Thoracic aorta (tissue), 2 donors: ENCODE data around the gene C1QL2. TPM values are rescaled to one million over a fixed set of nuclear protein-coding genes. Genes with fewer than 3 reads are reported as not detected.

Source experiments
- ATAC-seq: fragments of 150-250 bp; one replicate; pipeline ENCODE4 v1.8.0; 2017; ENCODE audit warnings: low read depth; ENCODE audit not compliant: insufficient number of reproducible peaks, low FRiP score
- DNase-seq: peaks from one replicate; pipeline ENCODE4 v3.0.0-alpha.2; 2020; ENCODE audit warnings: low spot score
- H3K27ac ChIP-seq, 2 donors: fragments of 200-600 bp; sonication (generic); 1 replicate in 1 of 2; 2 replicates in 1 of 2; pipeline ENCODE4 v1.5.1; 2016; ENCODE audit warnings: mild to moderate bottlenecking in 2 of 2, moderate library complexity in 2 of 2
- H3K27me3 ChIP-seq: fragments of 200-600 bp; sonication (generic); replicated peaks from 2 replicates; pipeline ENCODE4 v1.6.0; 2016; ENCODE audit warnings: mild to moderate bottlenecking; ENCODE audit not compliant: insufficient read depth
- H3K36me3 ChIP-seq: fragments of 200-600 bp; sonication (generic); one replicate; pipeline ENCODE4 v1.5.1; 2016
- H3K4me1 ChIP-seq, 2 donors: fragments of 200-600 bp; sonication (generic); 1 replicate in 1 of 2; 2 replicates in 1 of 2; pipeline versions ENCODE4 v1.5.1 to v1.6.0; 2016; ENCODE audit warnings: low read depth in 2 of 2, mild to moderate bottlenecking in 1 of 2; ENCODE audit not compliant: control insufficient read depth in 1 of 2
- H3K4me3 ChIP-seq: fragments of 200-600 bp; sonication (generic); 2 replicates; pipeline ENCODE4 v1.5.1; 2016; ENCODE audit warnings: mild to moderate bottlenecking
- H3K9me3 ChIP-seq: fragments of 200-600 bp; sonication (generic); 2 replicates; pipeline ENCODE4 v1.5.1; 2016
- total RNA-seq, 2 donors: library from RNA; depleted of rRNA; stranded (reverse); fragments of >200 nt; gene quantifications; one replicate each; pipeline versions ENCODE4 v1.1.0 to v1.2.3, GENCODE V29; 2016
- TF ChIP-seq, protein P1 (sequence below): fragments of 200-600 bp; sonication (generic); IDR thresholded peaks from one replicate; pipeline ENCODE4 v1.5.1; 2019; ENCODE audit warnings: antibody characterized with exemption

The C1QL2 gene
- total RNA-seq, 2 donors from 2014 or later = not detected

DNA sequence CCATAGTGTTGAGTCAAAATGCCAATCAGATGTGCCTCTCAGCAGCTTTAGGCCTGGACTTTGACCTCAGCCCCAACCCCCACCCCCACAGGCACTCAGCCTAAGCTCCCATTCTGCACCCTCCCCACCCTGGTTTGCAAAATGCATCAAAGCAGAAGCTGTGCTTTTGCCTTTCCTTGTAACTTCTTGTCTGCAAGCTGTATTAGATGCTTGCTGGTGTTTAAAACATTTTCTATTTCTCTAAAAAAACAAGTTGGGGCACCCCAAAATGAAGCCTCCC lies 38.5 kb upstream of the C1QL2 start:
- Histone ChIP-seq H3K4me1 (no peaks in the 10 kb centered on the region), H3K9me3 (no peaks in the 10 kb centered on the region), H3K36me3 (no peaks in the 10 kb centered on the region), H3K27me3 (no peaks in the 10 kb centered on the region), H3K4me3 (no peak overlapping the region), H3K27ac (no peak overlapping the region)
- DNase-seq = no peak
- no peak for ATAC-seq
- TF ChIP-seq, protein P1, sequence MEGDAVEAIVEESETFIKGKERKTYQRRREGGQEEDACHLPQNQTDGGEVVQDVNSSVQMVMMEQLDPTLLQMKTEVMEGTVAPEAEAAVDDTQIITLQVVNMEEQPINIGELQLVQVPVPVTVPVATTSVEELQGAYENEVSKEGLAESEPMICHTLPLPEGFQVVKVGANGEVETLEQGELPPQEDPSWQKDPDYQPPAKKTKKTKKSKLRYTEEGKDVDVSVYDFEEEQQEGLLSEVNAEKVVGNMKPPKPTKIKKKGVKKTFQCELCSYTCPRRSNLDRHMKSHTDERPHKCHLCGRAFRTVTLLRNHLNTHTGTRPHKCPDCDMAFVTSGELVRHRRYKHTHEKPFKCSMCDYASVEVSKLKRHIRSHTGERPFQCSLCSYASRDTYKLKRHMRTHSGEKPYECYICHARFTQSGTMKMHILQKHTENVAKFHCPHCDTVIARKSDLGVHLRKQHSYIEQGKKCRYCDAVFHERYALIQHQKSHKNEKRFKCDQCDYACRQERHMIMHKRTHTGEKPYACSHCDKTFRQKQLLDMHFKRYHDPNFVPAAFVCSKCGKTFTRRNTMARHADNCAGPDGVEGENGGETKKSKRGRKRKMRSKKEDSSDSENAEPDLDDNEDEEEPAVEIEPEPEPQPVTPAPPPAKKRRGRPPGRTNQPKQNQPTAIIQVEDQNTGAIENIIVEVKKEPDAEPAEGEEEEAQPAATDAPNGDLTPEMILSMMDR = no peak

- TF ChIP-seq, protein P1 = no peak
- no peaks in the 10 kb centered on the region for H3K27me3 ChIP-seq
- no peaks in the 10 kb centered on the region for H3K9me3 ChIP-seq
- no peak overlapping the region for H3K4me3 ChIP-seq
- no peaks in the 10 kb centered on the region for H3K36me3 ChIP-seq
- DNase-seq = no peak
- H3K27ac ChIP-seq = no peak overlapping the region
- H3K4me1 ChIP-seq = no peaks in the 10 kb centered on the region
- ATAC-seq = no peak
These were observed 38.0 kb upstream of the C1QL2 start for GRCh38 chr2:119196301-119197125.

DNA sequence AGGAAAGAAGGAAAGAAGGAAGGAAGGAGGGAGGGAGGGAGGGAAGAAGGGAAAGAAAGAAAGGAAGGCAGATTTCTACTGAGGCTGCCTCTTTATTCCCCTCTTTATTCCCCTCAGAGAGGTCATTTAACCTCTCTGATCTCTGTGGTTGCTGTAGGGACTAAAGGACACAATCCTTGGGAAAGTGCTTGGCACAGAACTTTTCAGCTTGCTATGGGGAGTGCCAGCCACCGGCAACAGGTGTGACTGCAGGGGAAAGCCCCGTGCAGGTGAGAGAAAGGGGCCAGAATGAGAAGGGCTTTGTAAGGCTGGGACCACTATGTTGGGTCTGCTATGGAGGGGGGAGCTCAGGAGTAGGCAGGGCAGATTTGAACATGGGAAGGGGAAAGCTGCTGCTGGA lies 37.3 kb upstream of the C1QL2 start:
- DNase-seq (no peak), ATAC-seq (no peak)
- Histone ChIP-seq H3K9me3 (no peaks in the 10 kb centered on the region), H3K36me3 (no peaks in the 10 kb centered on the region), H3K27ac (no peak overlapping the region), H3K27me3 (no peaks in the 10 kb centered on the region), H3K4me3 (no peak overlapping the region), H3K4me1 (no peaks in the 10 kb centered on the region)
- TF ChIP-seq, protein P1 = no peak

DNA sequence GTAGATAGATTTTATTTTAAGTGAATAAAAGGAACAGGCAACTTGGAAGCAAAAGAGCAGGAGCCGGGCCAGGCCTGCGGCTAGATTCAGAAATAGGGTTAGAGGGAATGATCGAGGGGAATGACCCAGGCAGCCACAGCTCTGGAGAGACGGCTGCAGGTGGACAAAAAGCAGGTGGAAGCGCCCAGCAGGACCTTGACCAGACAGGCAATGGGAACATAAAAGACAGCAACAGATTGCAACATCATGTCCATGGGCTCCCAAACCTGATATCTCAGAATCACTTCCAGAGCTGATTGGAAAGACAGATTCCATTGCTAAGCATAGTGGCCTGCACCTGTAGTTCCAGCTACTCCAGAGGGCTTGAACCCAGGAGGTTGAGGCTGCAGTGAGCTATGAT lies 36.5 kb upstream of the C1QL2 start:
- Histone ChIP-seq H3K36me3 (no peaks in the 10 kb centered on the region), H3K4me3 (no peak overlapping the region), H3K4me1 (no peaks in the 10 kb centered on the region), H3K9me3 (no peaks in the 10 kb centered on the region), H3K27ac (no peak overlapping the region), H3K27me3 (no peaks in the 10 kb centered on the region)
- no peak for ATAC-seq
- TF ChIP-seq, protein P1 = no peak
- no peak for DNase-seq

- Histone ChIP-seq H3K4me3 (no peak overlapping the region), H3K36me3 (no peaks in the 10 kb centered on the region), H3K9me3 (no peaks in the 10 kb centered on the region), H3K27ac (no peak overlapping the region), H3K27me3 (no peaks in the 10 kb centered on the region), H3K4me1 (no peaks in the 10 kb centered on the region)
- TF ChIP-seq, protein P1 = no peak
- DNase-seq (no peak), ATAC-seq (no peak)
These were observed 34.3 kb upstream of the C1QL2 start for GRCh38 chr2:119192893-119193292.
